Panc1 (cell line): ENCODE results near the gene SREK1IP1. TPM values are rescaled to one million over a fixed set of nuclear protein-coding genes. Genes with fewer than 3 reads are reported as not detected.

ENCODE experiments used
- ATAC-seq: fragments of 200-7000 bp; cut with Tn5 transposase; 2 replicates; pipeline ENCODE4 v1.9.1; 2020; ENCODE audit warnings: mild to moderate bottlenecking, moderate library complexity
- BruUV-seq: library from RNA; stranded (reverse); fragments of 400-500 nt; replicated peaks from 2 replicates; lab custom pipeline; 2021; lab: Mats Ljungman, UMichigan
- CTCF ChIA-PET: fragments of 300-600 bp; sonication (Branson Sonifier 250); formaldehyde crosslinking; loops from one replicate; lab custom pipeline; 2022; ENCODE audit warnings: antibody characterized with exemption; lab: Charles Lee
- POLR2A ChIA-PET: fragments of 300-600 bp; sonication (Branson Sonifier 250); formaldehyde crosslinking; loops from one replicate; lab custom pipeline; 2022; ENCODE audit warnings: antibody characterized with exemption; lab: Charles Lee
- DNase-seq: peaks from one replicate; pipeline ENCODE4 v3.0.0-alpha.2; 2010; ENCODE audit warnings: low read depth, low spot score
- H3K27ac ChIP-seq: 2 replicates; pipeline ENCODE4 v1.5.1; 2011; ENCODE audit warnings: mild to moderate bottlenecking, low read length, inconsistent platforms
- H3K27me3 ChIP-seq: fragments of 200-500 bp; sonication (Bioruptor generic); 2 replicates; pipeline ENCODE4 v1.6.0; 2014; ENCODE audit warnings: low read length, inconsistent platforms; ENCODE audit not compliant: control insufficient read depth, insufficient read depth
- H3K36me3 ChIP-seq: fragments of 200-500 bp; sonication (Bioruptor generic); 2 replicates; pipeline ENCODE4 v1.5.1; 2014; ENCODE audit warnings: inconsistent platforms, mild to moderate bottlenecking, low read length, moderate library complexity; ENCODE audit not compliant: control insufficient read depth, insufficient read depth
- H3K4me1 ChIP-seq: 2 replicates; pipeline ENCODE4 v1.5.1; 2011; ENCODE audit warnings: inconsistent platforms, mild to moderate bottlenecking, low read length, moderate library complexity; ENCODE audit not compliant: control insufficient read depth, insufficient read depth
- H3K4me3 ChIP-seq, 2 experiments: 2 replicates each; pipeline ENCODE4 v1.5.1; 2011 to 2012; ENCODE audit warnings: low read depth in 2 of 2, low read length in 2 of 2, mild to moderate bottlenecking in 2 of 2, inconsistent platforms in 1 of 2, moderate library complexity in 1 of 2
- H3K9me3 ChIP-seq: fragments of 200-500 bp; sonication (Bioruptor generic); 2 replicates; pipeline ENCODE4 v1.5.1; 2014; ENCODE audit warnings: low read depth, mild to moderate bottlenecking, inconsistent platforms, low read length, moderate library complexity; ENCODE audit not compliant: control insufficient read depth, insufficient read depth
- POLR2AphosphoS5 ChIP-seq: IDR thresholded peaks from 2 replicates; pipeline ENCODE4 v1.6.1; 2012; ENCODE audit warnings: mild to moderate bottlenecking, low read depth, low read length, moderate library complexity
- SIN3A ChIP-seq: IDR thresholded peaks from 2 replicates; pipeline ENCODE4 v1.6.1; 2012; ENCODE audit warnings: low read depth, mild to moderate bottlenecking, low read length, moderate library complexity, borderline replicate concordance; ENCODE audit not compliant: insufficient read depth
- TCF7L2 ChIP-seq: IDR thresholded peaks from 2 replicates; pipeline ENCODE4 v1.6.1; 2011; ENCODE audit warnings: mild to moderate bottlenecking, low read depth, low read length, inconsistent platforms
- in situ Hi-C: cut with HindIII; loops from 2 replicates; pipeline ENCODE4 v1.10.0; 2016; ENCODE audit warnings: low sequenced_read_pairs, low pct_unique_long_range_greater_than_20kb
- intact Hi-C: fragments of 100-400 bp; cut with micrococcal nuclease; formaldehyde crosslinking; loops from one replicate; pipeline ENCODE4 v1.10.0; 2022; ENCODE audit not compliant: unreplicated experiment
- total RNA-seq: library from RNA; stranded (reverse); gene quantifications from one replicate; pipeline ENCODE4 v1.2.1, GENCODE V29; 2021; ENCODE audit not compliant: unreplicated experiment
- TF ChIP-seq, protein P1 (sequence below), 2 experiments: IDR thresholded peaks; 2 replicates each; pipeline ENCODE4 v1.6.1; 2011 to 2012; ENCODE audit warnings: low read depth in 2 of 2, control low read depth in 1 of 2, low read length in 1 of 2, mild to moderate bottlenecking in 1 of 2, moderate library complexity in 1 of 2; ENCODE audit not compliant: insufficient read depth in 1 of 2
- TF ChIP-seq, protein P2 (sequence below): fragments of 450-650 bp; IDR thresholded peaks from 2 replicates; pipeline ENCODE4 v1.5.1; 2017; ENCODE audit warnings: mild to moderate bottlenecking

SREK1IP1 gene
- total RNA-seq, 1 experiment from 2014 or later: 13.3 TPM

DNA sequence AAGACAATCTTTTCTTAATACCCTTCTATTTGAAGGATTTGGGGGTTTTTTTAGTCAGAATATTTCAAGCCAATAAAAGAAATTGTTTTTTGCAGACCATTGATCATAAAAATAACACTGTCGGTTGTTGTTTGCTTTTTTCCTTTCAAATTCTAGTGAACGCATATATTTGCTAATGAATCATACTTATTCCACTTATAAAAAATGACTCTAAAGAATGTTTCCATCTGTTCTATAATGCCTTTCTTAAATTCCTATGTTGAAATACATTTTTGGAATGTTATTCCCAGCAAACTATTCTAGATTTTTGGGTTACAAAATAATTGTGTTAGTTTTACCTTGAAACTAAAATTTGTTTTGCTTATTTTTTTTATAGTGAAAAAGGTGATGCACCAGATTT lies 32.4 kb upstream of the SREK1IP1 start:
- in situ Hi-C loops (no loop called here), intact Hi-C loops (no loop called here)
- TF ChIP-seq SIN3A: no peak
- no peak for TF ChIP-seq TCF7L2
- TF ChIP-seq, protein P1, sequence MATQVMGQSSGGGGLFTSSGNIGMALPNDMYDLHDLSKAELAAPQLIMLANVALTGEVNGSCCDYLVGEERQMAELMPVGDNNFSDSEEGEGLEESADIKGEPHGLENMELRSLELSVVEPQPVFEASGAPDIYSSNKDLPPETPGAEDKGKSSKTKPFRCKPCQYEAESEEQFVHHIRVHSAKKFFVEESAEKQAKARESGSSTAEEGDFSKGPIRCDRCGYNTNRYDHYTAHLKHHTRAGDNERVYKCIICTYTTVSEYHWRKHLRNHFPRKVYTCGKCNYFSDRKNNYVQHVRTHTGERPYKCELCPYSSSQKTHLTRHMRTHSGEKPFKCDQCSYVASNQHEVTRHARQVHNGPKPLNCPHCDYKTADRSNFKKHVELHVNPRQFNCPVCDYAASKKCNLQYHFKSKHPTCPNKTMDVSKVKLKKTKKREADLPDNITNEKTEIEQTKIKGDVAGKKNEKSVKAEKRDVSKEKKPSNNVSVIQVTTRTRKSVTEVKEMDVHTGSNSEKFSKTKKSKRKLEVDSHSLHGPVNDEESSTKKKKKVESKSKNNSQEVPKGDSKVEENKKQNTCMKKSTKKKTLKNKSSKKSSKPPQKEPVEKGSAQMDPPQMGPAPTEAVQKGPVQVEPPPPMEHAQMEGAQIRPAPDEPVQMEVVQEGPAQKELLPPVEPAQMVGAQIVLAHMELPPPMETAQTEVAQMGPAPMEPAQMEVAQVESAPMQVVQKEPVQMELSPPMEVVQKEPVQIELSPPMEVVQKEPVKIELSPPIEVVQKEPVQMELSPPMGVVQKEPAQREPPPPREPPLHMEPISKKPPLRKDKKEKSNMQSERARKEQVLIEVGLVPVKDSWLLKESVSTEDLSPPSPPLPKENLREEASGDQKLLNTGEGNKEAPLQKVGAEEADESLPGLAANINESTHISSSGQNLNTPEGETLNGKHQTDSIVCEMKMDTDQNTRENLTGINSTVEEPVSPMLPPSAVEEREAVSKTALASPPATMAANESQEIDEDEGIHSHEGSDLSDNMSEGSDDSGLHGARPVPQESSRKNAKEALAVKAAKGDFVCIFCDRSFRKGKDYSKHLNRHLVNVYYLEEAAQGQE (IDR thresholded peaks at IDR 0.05; ENCODE audit: insufficient read depth in 1 of 2, low read depth in 2 of 2, low read length in 1 of 2): no peak
- no peak for TF ChIP-seq POLR2AphosphoS5
- TF ChIP-seq, protein P2, sequence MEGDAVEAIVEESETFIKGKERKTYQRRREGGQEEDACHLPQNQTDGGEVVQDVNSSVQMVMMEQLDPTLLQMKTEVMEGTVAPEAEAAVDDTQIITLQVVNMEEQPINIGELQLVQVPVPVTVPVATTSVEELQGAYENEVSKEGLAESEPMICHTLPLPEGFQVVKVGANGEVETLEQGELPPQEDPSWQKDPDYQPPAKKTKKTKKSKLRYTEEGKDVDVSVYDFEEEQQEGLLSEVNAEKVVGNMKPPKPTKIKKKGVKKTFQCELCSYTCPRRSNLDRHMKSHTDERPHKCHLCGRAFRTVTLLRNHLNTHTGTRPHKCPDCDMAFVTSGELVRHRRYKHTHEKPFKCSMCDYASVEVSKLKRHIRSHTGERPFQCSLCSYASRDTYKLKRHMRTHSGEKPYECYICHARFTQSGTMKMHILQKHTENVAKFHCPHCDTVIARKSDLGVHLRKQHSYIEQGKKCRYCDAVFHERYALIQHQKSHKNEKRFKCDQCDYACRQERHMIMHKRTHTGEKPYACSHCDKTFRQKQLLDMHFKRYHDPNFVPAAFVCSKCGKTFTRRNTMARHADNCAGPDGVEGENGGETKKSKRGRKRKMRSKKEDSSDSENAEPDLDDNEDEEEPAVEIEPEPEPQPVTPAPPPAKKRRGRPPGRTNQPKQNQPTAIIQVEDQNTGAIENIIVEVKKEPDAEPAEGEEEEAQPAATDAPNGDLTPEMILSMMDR: no peak
- POLR2A ChIA-PET: no interaction called here
- no peak overlapping the region for H3K4me3 ChIP-seq
- H3K27ac ChIP-seq: no peak overlapping the region
- no peaks in the 10 kb centered on the region for H3K4me1 ChIP-seq
- H3K36me3 ChIP-seq: peaks cover 2% of the 10 kb centered on the region
- ATAC-seq (no peak), DNase-seq (no peak)
- CTCF ChIA-PET: interaction anchor here (0.5 kb wide), 1 partner anchor 681 kb away, joined by 3 read pairs; no protein-coding TSS in a partner anchor
- no peaks in the 10 kb centered on the region for H3K9me3 ChIP-seq
- no peaks in the 10 kb centered on the region for H3K27me3 ChIP-seq
- BruUV-seq: no TSS peak

DNA sequence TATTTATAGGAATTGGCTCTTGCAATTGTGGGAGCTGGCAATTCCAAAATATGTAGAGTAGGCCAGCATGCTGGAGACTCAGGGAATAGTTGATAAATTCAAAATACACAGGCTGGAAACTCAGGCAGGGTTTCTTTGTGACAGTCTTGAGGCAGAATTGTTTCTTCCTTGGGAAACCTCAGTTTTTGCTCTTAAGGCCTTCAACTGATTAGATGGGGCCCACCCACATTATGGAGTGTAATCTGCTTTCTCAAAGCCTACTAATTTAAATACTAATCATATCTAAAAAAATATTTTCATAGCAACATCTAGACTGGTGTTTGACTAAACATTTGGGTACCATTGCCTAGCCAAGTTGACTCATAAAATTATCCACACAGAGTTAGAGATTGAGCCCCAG lies 27.8 kb upstream of the SREK1IP1 start:
- no peak for DNase-seq
- Histone ChIP-seq H3K4me1 (no peaks in the 10 kb centered on the region), H3K9me3 (no peaks in the 10 kb centered on the region), H3K36me3 (no peaks in the 10 kb centered on the region; the same call in 1 of the 2 replicates), H3K4me3 (no peak overlapping the region), H3K27ac (no peak overlapping the region), H3K27me3 (no peaks in the 10 kb centered on the region)
- no peak for ATAC-seq
- TF ChIP-seq, protein P2: no peak
- no peak for TF ChIP-seq TCF7L2
- TF ChIP-seq, protein P1 (IDR thresholded peaks at IDR 0.05; ENCODE audit: insufficient read depth in 1 of 2, low read depth in 2 of 2, low read length in 1 of 2): no peak
- TF ChIP-seq POLR2AphosphoS5: no peak
- TF ChIP-seq SIN3A: no peak
- ChIA-PET POLR2A (no interaction called here), CTCF (no interaction called here)
- intact Hi-C loops (no loop called here), in situ Hi-C loops (no loop called here)
- no TSS peak for BruUV-seq
